ENCODE results near the gene SMOC2. TPM values are rescaled to one million over a fixed set of nuclear protein-coding genes. Genes with fewer than 3 reads are reported as not detected.
"Not testable (repeated sequence)": the region's sequence is repeated elsewhere in the genome, so short reads cannot be mapped to it uniquely, and the experiment has no call there.

SMOC2 gene
- total RNA-seq, 1 experiment from 2014 or later, result not detected

- not testable (repeated sequence) for DNase-seq (ENCODE audit: low read depth)
These were observed 132.4 kb downstream of the SMOC2 start for GRCh38 chr6:168573276-168573835.

DNA sequence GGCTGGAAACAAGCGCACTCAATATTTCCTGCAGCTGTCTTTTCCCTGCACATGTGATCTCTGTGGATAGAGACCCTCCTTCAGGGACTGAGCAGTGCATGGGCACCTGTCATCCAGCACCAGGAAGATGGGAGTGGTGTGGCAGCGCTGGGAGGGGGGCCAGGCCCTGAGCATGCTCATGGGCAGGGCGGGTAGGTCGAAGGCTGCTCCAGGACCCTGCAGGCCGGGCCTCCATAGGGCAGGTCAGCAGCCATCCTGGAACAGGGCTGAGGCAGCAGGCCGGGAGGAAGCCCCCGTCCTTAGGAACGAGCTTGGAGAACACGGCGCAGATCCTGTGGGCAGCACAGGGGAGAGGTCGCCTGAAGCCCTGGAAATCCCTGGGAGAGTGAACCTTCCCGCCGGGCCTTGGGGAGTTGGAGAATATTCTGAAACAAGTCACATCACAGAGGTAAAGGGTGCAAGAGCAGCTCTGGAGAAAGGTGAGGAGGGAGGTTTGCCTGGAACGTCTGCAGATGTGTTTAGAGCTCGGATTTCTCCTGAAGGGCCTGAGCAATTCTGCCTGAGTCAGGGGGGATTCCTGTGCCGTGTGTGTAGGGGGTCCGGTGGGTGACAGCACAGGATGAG is 133.2 kb downstream of the SMOC2 start:
- DNase-seq (ENCODE audit: low read depth), result no peak

- no peak for DNase-seq (ENCODE audit: low read depth)
These were observed 133.8 kb downstream of the SMOC2 start for GRCh38 chr6:168574699-168575195.

DNA sequence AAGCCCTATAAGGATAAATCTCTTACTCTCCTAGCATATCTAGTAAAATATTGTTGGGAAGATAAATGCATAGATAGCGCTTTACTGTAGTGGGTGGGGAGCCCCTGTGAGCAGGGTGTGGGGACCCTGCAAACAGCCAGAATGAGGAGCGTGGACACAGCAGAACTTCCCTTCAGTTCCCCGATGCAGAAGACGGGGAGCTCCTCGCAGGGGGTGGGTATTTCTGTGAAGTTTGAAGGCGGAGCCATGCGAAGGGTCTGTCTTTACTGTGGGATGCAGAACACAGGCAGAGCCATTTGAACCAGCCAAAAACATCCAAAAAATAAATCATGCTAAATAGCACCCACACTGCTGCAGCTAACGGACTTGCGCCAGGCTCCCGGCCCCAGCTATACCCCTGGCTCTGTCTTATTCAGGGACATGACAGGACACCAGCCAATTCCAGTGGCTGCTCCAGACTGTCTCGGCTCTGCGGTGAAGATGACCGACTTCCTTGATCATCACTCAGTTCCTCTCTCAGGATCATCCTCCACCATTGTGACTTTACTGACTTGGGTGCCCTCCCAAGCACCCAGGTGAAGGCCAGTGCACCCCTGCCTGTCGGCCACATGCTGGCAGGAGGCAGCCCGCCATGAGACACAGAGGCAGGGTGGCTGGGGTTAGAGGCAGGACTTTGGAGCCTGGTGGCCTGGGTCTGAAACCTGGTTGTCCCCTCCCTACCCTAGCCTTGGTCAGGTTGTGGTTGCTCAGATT is 134.5 kb downstream of the SMOC2 start:
- no peak for DNase-seq (ENCODE audit: low read depth)

DNA sequence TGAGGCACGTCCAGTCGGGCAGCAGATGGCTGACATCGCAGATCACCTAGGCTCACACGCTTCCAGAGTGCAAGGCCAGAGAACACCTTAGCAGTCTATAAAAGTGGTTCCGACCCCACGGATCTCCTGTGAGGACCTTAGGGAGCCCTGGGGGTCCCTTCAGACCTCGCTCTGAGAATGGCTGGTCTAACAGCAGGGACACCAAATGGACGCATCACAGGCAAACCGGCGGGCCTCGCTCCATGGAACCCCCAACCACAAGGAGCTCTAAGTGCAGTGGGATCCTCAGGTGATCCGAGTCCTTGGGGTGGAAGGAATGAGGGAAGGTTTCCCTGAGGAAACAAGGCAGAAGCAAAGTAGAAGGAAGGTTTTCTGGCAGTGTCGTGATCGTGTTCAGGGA is 135.4 kb downstream of the SMOC2 start:
- DNase-seq (ENCODE audit: low read depth), result no peak

- no peak for DNase-seq (ENCODE audit: low read depth)
These were observed 136.5 kb downstream of the SMOC2 start for GRCh38 chr6:168577496-168577895.

- DNase-seq (ENCODE audit: low read depth), result no peak
These were observed 137.1 kb downstream of the SMOC2 start for GRCh38 chr6:168578036-168578435.

DNA sequence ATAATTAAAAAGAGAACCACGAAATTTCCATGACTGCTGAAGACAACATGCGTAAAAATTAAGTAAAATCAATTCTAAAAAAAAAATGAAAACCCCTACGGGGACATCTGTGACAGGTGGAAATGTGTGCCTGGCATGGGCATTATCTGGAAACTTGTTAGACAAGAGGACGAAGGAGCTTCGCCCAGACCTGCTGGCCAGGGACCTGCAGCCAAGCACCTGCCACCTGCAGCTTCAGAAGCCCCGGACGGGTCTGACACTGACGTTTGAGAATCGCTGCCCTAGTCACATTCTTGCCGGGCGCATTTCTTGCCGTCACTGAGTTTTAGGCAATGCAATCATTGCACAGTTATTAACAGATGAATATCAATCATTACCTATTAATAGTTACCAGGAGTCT is 140.3 kb downstream of the SMOC2 start:
- DNase-seq (ENCODE audit: low read depth), result no peak

DNA sequence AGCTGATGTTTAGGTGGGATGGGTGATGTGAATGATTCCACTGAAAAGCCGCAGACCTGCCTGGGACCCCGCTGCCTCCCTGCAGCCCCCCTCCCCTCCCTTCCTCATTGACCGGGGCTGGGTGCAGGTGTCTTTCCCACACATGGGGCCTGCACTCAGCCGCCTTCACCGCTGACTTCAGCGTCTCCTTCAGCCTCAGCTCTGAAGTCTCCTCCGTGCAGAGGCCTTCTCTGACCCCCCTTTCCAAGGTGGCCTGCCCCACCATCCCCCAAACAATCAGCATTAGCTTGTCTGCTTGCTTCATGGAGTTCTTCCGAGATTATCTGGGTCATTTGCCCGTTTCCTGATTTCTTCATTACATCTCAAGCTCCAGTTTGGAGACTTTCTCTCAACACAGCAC is 140.7 kb downstream of the SMOC2 start:
- no peak for DNase-seq (ENCODE audit: low read depth)

DNA sequence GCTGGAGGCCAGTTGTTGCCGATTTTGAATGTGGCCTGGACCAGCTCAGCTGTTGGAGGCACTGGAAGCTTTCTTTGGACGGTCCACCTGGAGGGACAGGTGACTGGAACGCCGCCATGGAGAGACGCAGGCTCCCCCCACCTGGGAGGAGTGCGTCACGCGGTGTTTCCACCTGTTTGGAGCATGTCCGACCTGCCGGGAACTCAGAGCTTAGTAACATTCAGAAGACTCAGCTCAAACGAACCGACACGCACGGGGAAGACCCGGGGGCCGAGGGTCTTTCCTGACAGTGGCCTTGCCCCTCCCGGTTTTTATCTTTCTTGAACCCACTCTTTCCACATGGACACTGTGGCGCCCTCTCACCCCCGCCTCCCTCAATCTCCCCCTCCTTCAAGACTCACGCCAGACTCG is 141.6 kb downstream of the SMOC2 start:
- no peak for DNase-seq (ENCODE audit: low read depth)

DNA sequence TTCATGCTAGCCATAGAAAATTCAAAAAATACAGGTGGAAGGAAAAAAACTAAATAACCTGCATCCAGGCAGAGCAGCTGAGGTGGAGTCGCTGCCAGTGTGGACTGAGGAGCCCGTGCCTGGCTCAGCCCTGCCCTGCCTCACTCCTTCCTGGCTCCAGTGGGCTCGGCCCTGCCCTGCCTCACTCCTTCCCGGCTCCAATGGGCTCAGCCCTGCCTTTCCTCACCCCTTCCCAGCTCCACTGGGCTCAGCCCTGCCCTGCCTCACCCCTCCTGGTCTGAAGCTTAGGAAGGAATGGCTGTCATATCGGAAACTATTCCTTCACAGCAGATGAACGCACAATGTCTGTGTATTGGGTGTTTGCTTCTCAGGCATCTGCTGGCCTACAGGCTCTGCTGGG is 142.1 kb downstream of the SMOC2 start:
- DNase-seq (ENCODE audit: low read depth), result no peak

DNA sequence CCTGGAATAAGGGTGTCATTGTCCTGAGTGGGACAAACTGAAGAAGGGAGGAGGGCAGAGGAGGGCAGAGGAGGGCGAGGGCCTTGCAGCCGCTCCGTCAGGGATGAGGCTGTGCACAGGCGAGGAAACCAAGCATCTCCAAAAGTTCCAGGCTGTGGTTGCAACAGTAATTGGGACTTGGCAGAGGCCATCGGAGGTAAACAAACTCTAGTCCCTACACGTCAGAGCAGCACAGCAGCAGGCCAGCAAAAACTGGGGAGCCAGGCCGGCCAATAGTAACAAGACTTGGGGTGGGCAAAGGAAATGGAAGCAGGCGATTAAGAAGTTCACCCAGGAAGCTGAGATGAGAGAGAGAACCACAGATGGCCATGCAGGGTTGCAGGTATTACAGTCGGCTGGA is 142.8 kb downstream of the SMOC2 start:
- no peak for DNase-seq (ENCODE audit: low read depth)

DNA sequence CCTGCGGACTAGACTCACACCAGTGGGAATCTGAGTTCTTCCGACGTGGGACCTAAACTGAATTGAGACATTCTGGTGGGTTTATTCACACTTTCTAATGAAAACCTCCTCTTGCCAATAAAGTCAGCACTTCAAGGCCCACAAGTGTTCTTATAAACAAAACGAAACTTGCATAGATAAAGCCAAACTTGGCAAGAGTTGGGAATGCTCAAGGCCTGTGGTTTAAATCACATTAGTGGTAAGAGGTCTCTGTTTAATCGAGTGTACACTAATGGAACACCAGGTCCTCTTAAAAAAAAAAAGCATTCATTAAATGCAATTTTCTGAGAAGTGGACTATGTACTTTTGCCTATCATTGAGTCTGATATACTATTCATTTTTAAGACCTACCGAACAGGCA is 143.3 kb downstream of the SMOC2 start:
- DNase-seq (ENCODE audit: low read depth), result no peak

DNA sequence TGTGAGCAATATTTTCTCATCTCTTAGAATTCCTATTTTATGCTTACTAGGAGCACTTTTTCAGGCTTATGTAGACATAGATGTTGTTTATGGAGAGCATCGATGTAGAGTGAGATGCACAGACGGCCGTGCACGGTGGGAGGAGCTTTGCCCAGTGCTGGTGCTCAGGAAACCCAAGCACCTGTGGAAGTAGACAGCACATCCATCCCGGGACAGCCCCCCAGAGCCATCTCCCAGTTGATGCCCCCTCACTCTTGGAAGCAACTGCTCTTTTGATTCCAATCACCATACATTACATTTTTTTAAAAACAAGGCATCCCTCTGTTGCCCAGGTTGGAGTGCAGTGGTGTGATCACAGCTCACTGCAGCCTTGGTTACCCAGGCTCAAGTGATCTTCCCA is 143.7 kb downstream of the SMOC2 start:
- DNase-seq (ENCODE audit: low read depth), result no peak

DNA sequence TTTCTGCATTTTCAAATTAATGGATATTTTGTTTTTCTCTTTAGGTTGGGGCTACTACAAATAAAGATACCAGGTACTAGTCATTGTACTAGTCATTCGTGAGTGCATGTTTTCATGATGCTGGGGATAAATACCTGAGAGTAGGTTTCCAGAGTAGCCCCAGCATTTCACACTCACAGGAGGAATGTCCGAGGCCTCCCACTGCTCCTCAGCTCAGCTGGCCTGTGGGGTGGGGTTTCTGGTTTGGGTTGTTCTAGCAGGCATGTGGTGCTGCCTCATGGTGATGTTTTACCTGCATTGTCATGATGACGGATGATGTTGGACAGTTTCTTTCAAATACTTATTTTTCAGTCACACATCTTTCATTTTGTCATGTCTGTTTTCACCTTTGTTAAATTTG is 144.5 kb downstream of the SMOC2 start:
- no peak for DNase-seq (ENCODE audit: low read depth)

DNA sequence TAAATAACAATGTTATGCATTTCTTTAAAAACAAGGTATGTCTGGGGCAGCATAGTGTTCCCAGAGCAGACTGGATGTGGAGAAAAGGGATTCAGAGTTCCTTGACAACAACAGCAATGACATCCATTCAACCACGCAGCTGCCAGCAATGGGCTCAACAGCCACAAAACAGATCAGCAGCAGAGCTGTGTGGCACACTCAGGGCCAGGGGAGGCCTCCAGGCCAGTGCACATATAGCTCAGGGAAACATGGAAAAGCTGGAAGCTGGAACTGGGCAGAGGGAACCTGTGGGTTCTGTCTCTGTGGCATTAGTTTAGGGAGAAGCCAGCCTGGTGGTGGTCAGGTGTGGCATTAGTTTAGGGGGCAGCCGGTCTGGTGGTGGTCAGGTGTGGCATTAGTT is 148.3 kb downstream of the SMOC2 start:
- DNase-seq (ENCODE audit: low read depth), result no peak

GRCh38 chr6:168590406-168590805 is 149.4 kb downstream of the SMOC2 start:
- no peak for DNase-seq (ENCODE audit: low read depth)

GRCh38 chr6:168596344-168596743 is 155.4 kb downstream of the SMOC2 start:
- DNase-seq (ENCODE audit: low read depth), result no peak

DNA sequence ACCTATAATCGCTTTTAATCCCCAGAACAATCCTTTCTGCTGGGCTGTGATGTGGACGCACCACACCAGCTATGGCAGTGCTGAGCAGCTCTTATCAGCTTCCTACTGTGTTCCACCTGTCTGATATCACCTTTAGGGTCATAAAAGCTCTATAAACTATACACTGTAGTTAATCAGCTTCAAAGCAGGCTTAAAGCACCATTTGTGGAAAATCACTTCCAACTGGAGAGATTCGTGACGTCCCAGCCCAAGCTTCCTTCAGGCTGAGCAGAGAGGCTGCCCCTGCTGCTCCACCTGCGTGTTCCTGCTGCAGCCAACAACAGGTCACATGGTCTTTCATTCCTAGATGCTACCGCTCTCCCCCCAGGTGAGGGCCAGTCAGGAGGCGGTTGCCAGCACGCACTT is 156.5 kb downstream of the SMOC2 start:
- DNase-seq (ENCODE audit: low read depth), result no peak

GRCh38 chr6:168598251-168599117 is 157.5 kb downstream of the SMOC2 start:
- no peak for DNase-seq (ENCODE audit: low read depth)

DNA sequence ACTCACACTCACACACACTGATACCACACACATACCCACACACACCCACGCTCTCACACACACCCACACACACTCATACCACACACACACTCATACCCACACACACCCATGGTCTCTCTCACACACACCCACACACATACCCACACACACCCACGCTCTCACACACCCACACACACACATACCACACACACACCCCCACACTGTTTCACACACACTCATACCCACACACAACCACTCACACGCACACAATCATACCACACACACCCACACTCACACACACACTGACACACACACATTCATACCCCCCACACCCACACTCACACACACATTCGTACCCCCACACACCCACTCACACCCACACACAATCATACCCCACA is 158.1 kb downstream of the SMOC2 start:
- DNase-seq (ENCODE audit: low read depth), result no peak

GRCh38 chr6:168599769-168600330 is 158.9 kb downstream of the SMOC2 start:
- no peak for DNase-seq (ENCODE audit: low read depth)
